ENCODE measurements around the gene CDH18.
A peak's percentile ranks its signal among the peaks of the same experiment; 100 is the strongest.

The CDH18 gene

DNA sequence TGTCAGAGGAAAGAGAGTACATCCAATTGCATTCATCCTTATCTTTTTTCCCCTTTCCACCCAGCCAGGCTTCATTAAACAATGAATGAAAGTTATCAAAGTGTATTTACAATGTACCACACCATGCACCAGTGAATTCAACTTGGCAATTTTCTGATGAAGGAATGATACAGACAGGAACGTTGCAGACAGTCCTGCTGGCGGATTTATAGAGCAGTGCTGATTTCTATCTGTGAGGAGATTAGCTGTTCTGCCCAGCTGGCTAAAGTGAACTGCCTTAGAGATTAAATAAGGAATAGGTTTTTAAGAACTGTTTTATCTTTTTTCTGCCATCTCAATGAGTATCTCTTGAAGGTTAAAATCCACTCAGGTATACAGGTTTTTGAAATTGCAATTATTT lies 403.9 kb downstream of the CDH18 start:
- peak; percentile 1 for DNase-seq (ENCODE audit: low read depth)

DNA sequence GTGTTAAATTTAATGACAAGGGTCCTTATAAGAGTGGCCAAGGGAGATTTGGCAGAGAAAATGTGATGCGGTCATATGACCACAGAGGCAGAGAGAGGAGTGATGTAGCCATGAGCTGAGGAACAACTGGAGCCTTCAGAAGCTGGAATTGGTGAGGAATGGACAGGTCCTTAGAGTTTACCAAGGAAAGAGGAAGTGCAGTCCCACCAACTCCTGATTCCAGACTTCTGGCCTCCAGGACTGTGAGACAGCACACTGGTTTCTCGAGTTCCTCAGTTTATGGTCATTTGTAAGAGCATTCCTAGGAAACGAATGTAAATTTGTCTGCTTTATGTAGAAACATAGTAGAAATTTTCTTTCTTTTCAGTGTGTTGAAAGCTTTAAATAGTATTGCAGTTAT lies 410.1 kb downstream of the CDH18 start:
- no peak for DNase-seq (ENCODE audit: low read depth)

DNA sequence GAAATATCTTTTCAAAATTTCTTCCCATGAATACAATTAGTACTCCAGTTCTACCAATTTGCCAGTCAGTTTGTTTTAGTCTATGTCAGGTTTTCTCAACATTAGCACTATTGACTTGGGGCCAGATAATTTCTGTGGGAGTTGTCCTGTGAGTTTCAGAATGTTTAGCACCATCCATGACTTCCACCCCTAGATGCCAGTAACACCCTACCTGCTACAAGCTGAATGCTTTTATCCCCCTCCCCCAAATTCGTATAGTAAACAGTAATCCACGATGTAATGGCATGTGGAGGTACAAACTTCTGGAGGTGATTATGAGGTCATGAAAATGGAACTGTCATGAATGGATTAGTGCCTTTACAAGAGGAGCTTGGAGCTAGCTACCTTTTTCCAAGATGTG lies 420.0 kb downstream of the CDH18 start:
- no peak for DNase-seq (ENCODE audit: low read depth)

DNA sequence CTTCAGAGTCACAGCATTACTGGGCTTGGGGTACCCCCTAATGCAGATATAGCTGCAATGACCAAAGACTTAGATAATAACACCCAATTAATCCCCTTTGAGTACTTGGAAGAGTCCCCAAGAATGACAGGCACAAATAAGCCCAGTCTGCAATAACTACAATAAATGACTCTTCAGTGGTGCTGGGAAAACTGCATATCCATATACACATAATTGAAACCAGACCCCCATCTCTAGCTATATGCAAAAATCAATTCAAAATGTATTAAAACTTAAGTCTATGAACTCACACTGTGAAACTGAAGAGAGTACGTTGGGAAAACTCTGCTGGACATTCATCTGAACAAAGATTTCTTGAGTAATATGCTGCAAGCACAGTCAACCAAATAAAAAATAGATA lies 422.5 kb downstream of the CDH18 start:
- DNase-seq (ENCODE audit: low read depth), result no peak

DNA sequence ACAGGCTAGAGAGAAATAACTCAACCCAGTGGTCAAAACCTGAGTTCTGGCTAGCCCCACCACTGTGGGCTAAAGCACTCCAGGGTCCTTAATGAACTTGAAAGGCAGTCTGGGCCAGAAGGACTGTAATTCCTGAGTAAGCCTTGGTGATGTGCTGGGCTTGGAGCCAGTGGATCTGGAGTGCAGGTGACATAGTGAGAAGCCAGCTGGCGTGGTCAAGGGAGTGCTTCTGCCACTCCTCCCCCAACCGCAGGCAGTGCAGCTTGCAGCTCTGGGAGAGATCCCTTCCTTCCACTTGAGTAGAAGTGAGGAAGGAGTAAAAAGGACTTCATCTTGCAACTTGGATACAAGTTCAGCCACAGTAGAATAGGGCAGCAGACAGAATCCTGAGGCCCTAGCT lies 424.0 kb downstream of the CDH18 start:
- DNase-seq (ENCODE audit: low read depth), result no peak

DNA sequence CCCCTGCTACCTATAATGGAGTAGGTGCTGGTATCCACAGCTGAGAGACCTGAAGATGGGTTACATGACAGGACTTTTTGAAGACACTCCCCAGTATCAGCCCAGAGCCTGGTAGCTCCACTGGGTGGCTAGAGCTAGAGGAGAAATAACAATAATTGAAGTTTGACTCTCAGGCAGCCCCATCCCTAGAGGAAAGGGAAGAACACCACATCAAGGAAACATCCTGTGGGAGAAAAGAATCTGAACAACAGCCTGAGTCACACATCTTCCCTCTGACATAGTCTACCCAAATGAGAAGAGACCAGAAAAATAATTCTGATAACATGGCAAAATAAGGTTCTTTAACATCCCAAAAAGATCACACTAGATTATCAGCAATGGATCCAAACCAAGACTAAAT lies 432.1 kb downstream of the CDH18 start:
- peak; percentile 17 for DNase-seq (ENCODE audit: low read depth)

DNA sequence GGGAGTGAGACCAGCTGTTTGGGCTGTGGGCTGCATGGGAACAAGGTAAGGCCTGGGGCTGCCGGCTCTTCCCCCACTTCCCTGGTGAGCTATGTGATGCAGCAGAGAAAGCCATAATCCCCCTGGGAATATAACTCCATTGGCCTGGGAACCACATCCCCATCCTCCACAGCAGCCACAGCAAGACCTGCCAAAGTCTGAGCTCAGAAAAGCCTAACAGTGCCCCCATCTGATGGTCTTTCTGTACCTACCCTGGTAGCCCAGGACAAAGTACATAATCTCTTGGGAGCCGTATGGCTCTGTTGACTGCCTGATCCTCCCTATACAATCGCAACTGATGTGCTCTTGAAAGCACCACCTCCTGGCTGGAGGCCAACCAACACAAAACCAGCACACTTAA lies 432.6 kb downstream of the CDH18 start:
- DNase-seq (ENCODE audit: low read depth), result no peak

DNA sequence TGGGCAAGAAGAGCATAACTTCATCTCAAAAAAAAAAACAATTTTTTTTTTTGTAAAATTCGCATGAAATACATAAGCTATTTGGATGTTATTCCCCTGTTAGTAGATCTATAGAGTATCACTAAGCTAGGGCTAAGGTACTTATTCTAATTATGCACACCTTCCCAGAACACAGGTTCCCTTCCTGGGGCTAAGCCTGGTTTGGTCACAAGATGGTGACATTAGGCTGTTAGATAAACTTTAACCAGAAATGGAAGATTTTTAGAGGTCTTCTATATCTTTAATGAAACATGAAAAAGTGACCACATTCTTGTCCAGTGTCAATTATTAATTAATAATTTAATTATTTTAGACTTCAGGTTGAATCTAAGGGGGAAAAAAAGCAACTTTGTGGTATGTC lies 433.5 kb downstream of the CDH18 start:
- no peak for DNase-seq (ENCODE audit: low read depth)

DNA sequence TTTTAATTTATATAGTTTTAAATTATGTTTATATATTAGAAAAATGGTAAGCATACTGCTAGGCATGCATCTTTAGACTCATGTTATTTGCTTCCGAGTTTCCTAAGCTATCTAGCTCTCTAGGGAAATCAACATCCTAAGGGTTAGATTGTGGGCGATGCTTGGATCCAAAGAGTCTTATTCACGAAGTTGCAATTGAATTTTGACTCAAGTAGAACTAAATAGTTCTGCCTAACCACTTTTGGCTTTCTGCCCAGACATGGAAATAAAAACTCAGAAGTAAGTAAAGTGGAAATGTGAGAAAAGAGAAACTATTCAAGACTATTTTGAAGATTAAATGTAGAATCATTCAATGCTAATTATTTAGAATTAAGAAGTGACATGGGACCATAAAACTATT lies 440.4 kb downstream of the CDH18 start:
- peak; percentile 15 for DNase-seq (ENCODE audit: low read depth)

DNA sequence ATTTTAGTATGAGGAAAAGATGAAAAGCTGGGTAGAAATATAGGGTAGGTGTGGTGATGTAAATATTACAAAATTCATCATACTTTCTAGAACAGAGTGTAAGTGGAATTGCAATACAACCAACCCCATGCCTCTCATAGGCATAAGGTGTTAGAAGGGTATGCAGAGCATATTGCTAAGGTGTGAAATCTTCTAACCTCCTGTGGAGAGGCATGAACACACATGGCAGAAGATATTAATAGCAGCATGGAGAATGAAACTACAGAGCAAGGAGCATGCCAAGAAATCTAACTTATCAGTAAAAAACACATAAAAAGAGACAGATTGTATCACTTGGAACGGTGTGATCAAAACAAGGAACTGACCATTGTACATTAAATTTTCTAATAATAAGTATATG lies 441.5 kb downstream of the CDH18 start:
- no peak for DNase-seq (ENCODE audit: low read depth)

DNA sequence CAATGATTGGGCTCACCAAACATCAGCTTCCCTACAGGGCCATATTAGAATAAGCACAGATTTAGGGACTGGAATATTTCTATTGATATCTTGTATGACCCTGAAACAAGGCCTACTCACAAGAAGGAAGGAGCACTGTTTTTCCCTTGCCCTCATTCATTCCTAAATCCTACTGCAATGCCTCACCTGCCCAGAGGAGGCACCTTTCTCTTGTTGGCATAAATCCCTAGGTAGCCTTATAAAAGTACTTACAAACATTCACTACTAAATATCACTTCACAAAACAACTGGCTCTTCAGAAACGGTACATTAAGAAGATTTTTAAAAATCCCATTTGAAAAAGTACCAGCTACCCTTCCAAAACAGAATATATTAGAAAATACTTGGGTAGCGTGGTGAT lies 449.4 kb downstream of the CDH18 start:
- DNase-seq (ENCODE audit: low read depth), result no peak

DNA sequence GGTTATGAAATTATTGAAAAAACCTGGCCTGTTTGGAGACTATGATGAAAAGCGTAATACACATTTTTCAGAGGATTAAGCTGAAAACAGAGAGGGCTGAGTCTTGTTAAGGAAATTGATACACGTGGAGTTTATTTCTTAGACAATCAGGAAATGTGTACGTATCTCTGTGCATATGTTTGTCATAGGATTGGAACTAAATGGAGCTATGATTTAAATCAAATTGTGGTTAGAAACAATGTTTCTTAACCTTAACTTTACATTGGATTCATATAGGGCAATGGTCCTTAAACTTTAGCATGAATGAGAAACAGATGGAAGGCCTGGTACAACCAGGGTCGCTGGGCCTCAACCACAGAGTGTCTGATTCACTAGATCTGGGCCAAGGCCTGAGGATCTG lies 451.6 kb downstream of the CDH18 start:
- no peak for DNase-seq (ENCODE audit: low read depth)

DNA sequence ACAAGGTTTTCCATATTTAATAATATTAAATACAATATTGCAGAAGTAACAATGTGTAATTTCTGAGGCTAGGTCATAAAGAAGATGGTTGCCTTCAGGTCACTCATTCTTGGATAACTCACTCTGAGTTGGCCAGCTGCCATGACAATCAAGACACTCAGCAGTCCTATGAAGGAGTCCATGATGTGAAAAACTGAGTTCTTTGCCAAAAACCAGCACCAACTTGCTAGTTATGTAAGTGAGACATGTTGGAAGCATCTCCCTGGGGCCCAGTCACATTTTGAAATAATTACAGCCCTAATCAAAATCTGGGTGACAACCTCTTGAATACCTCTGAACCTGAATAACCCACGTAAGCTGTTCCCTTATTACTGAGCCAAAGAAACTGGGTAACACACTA lies 453.2 kb downstream of the CDH18 start:
- DNase-seq (ENCODE audit: low read depth), result no peak

DNA sequence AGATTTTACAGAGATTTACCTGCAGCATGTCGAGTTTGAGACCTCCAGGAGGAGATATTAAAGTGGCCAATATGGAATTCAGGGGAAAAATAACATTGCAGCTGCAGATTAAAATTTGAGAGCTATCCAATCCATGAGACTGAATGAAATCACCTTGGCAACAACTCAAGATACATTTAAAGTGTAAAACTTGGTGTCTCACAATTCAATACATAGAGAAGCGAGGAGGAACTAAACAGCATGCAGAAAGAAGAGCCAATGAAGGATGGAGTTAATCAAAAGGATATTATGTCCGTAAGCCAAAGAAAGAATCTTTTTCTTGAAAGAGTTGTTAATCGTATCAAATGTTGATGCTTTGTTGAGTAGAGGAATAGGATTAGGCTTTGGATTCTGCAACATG lies 455.1 kb downstream of the CDH18 start:
- DNase-seq (ENCODE audit: low read depth), result no peak

DNA sequence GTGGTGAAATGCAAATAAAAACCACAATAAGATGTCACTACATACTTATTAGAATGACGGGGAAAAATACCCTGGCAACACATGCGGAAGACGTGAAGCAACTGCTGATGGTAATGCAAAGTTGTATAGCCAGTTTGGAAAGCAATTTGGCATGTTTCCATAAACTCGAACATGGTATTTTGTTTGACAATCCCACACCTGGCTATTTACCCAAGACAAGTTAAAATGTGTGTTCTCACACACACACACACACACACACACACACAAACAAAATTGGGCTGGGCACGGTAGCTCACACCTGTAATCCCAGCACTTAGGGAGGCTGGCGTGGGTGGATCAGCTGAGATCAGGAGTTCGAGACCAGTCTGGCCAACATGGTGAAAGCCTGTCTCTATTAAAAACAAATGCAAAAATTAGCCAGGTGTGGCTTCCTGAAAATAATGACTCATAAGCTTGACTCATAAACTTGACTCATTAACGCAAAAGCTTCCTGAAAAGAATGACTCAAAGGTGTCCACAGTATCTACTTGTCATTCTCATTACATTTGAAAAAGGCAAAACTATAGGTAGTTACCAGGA lies 456.5 kb downstream of the CDH18 start:
- peak; percentile 75 for DNase-seq (ENCODE audit: low read depth)

DNA sequence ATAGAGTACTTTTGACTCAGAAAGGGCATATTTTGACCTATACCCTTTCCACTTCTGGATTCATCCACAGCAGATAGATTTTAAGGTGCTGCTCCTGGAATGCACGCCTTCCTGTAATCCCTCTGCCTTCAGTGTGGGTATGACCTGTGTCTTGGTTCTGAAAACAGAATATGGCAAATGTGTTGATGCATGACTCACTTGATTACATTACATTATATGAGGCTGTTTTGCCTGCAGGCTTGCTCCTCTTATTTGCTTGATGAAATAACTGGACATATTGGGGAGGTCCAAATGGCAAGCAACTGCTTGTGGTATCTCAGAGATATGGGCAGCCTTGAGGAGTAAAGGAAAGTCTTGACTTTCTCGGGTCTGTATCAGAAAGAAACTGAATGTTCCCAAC lies 468.6 kb downstream of the CDH18 start:
- DNase-seq (ENCODE audit: low read depth), result peak; percentile 26

DNA sequence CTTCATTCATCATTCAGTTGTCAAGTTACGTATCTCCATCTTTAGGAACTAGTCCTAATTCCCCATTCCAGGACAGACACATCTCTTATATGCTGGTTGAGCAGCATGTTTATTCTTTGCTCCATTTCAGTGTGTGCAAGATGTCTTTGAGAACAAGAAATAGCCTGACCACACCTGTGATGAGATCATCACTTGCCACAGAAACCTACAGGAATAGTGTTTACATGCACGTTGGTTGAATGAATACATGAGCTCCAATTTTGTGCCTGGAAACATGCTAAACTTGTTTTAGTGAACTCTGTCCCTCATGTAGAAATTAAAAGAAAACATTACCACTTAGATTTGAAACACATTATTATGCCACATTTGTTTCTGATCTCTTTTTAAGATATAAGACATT lies 489.1 kb downstream of the CDH18 start:
- DNase-seq (ENCODE audit: low read depth), result no peak

DNA sequence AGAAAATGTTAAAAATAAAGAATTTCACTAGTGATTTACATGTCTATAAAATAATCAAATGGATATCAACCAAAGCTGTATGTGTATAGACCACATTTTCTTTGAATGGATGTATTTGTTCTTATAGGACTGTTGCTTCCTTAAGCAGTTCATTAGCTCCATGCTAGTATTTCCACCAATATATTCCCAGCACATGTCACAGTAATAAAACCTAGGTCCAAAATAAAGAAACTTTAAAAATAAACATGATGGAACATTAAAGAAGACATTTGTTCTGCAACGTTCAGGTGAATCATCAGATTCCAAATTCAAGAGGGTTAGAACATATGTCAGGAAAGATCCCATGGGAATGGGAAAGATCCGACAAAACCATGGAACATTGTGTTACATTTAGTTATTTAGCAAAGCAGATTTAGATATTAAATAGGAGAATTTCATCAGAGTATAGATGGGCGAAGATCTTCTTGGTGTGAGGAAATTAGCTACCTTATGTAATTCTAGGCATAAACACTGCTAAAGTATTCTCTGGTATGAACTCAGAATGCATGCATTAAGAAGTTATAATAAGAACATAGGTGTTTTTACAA lies 490.7 kb downstream of the CDH18 start:
- DNase-seq (ENCODE audit: low read depth), result no peak

DNA sequence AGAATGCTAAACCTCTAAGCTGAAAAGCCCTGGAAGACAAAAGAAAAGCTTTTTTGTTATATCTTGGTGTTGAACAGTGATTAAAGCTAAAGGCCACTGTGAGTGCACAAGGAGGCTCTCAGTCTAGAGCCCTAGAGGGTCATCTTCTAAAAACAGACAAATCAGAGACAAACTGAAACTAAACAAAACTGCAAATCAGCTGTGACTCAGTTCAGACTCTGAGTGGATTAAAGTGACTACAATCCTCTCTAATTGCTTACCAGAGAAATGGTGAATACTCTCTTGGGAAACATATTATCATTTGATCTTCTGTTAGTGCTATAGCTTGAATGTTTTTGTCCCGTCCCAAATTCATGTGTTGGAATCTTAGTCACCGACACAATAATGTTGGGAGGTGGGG lies 491.9 kb downstream of the CDH18 start:
- DNase-seq (ENCODE audit: low read depth), result peak; percentile 37

DNA sequence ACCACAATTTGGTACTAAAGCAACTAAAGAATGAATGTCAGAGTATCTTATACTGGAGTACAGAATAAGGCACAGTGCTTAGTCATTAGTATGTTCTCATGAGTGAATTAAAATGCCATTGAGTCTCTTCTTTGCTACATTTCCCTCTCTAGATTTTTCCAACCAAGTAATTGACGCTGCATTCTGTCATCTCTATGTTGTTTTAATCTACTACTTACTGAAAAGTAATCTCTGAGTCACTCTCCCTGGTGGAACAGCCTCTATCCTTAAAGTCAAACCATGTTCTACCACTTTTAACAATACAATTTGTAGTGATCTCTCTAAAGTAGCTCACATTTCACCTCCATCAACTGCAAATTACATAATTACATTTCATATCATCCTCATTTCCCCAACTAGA lies 495.1 kb downstream of the CDH18 start:
- peak; percentile 32 for DNase-seq (ENCODE audit: low read depth)

DNA sequence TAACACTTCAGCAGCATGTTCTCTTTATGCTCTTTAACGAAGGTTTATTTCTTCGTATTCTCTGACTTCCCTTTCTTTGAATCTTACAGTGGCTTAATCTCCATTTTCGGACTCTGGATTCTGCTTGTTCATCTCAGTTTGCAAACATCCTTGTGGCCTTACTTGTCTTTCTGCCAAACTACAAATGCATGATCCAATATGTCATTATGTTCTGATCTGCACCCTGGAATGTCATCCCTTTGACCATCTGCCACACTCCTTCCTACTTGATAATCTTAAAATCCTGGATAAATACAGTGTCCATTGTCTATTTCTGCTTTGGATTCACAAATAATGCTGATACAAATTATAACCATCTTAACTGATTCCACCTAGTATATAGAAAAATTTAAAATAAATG lies 499.2 kb downstream of the CDH18 start:
- no peak for DNase-seq (ENCODE audit: low read depth)

DNA sequence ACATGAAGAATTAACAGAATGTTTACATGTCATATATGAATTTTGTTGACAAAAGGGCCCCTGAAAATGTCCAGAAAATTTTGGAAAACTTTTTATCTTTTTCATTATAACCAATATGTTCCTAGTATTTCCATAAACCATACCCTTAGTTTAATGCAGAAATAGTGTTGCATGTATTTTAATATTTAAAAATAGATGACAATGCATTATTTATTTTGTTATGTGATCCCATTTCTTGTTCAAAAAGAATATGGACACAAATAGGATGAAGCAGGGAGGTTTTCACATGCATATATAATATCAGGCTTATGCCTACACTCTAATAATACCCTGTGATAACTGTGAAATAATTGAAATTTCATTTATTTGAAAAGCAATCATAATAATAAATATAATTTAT lies 500.5 kb downstream of the CDH18 start:
- no peak for DNase-seq (ENCODE audit: low read depth)

DNA sequence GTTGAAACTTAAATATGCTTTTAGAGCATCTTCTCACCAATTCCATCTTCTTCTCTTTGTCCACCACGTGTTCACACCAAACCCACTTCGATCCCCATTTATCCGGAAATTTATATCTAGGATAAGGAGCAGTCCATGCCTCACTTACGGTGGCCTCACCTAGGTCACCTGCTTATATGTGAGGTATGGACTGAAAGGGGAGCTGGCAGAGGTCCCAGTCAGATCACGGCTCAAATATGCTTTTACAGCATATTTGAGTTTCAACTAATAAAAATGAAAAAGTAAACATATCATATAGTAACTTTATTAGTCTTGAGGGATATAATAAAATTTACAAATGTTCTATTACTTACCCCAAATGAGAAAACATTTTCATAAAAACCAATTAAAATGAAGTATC lies 508.4 kb downstream of the CDH18 start:
- DNase-seq (ENCODE audit: low read depth), result no peak

DNA sequence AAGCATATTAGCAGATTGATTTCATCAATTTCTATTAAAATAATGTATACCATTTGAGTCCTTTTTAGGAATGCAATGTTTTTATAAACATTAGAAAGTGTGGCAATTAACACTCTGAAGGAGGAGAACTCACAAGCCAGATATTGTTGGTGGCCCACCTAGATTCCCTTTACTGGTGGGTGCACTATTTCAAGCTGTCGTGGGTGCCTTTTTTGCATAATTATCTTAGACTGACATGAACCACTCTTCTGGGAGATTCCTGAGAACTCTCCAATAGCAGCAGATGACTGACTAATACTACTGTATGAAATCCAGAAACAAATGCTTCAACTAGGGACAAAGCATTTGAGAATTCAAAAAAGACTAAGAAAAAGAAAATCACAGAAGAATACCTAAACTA lies 526.0 kb downstream of the CDH18 start:
- DNase-seq (ENCODE audit: low read depth), result peak; percentile 6

DNA sequence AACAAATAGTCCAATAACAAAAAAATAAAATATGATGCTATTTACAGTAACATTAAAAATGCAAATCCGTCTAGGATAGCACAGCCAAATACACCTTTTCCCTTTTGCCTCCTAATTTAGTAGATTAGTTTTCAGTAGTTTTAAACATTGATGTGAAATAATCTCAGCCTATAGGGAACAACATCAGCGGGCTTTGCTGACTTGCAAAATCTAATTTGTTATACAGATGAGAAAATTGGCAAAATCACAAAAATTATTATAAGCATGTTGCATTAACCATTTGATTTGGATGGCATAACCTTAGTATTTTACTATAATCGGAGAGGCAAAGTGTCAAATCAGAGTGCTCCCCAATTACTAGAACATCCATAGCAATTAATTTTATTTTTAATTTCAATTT lies 563.5 kb downstream of the CDH18 start:
- no peak for DNase-seq (ENCODE audit: low read depth)
